Measurements from ENCODE around the gene SEM1.

The SEM1 gene

GRCh38 chr7:96695581-96695980 is 14.1 kb downstream of the SEM1 start:
- Histone ChIP-seq H3K9me3 (ENCODE audit: low read length) (no peaks in the 10 kb centered on the region), H3K27me3 (ENCODE audit: insufficient read depth, low read length) (no peaks in the 10 kb centered on the region), H3K4me3 (ENCODE audit: low read length) (no peak overlapping the region), H3K36me3 (ENCODE audit: insufficient read depth, low read length) (peaks cover 20% of the 10 kb centered on the region), H3K4me1 (ENCODE audit: insufficient read depth, low read length) (no peaks in the 10 kb centered on the region), H2AFZ (ENCODE audit: low read depth, low read length) (no peak overlapping the region)

- H2AFZ ChIP-seq (ENCODE audit: low read depth, low read length) = no peak overlapping the region
- H3K4me1 ChIP-seq (ENCODE audit: insufficient read depth, low read length) = no peaks in the 10 kb centered on the region
- H3K4me3 ChIP-seq (ENCODE audit: low read length) = no peak overlapping the region
- no peaks in the 10 kb centered on the region for H3K9me3 ChIP-seq (ENCODE audit: low read length)
- H3K27me3 ChIP-seq (ENCODE audit: insufficient read depth, low read length) = no peaks in the 10 kb centered on the region
- H3K36me3 ChIP-seq (ENCODE audit: insufficient read depth, low read length) = peaks cover 24% of the 10 kb centered on the region
Measured at GRCh38 chr7:96694082-96694481, 15.6 kb downstream of the SEM1 start.

- H3K4me1 ChIP-seq (ENCODE audit: insufficient read depth, low read length) = no peaks in the 10 kb centered on the region
- H3K36me3 ChIP-seq (ENCODE audit: insufficient read depth, low read length) = peaks cover 29% of the 10 kb centered on the region
- no peak overlapping the region for H2AFZ ChIP-seq (ENCODE audit: low read depth, low read length)
- H3K4me3 ChIP-seq (ENCODE audit: low read length) = no peak overlapping the region
- no peaks in the 10 kb centered on the region for H3K27me3 ChIP-seq (ENCODE audit: insufficient read depth, low read length)
- no peaks in the 10 kb centered on the region for H3K9me3 ChIP-seq (ENCODE audit: low read length)
Measured at GRCh38 chr7:96691702-96692101, 17.9 kb downstream of the SEM1 start.

GRCh38 chr7:96689414-96689813 is 20.2 kb downstream of the SEM1 start:
- Histone ChIP-seq H3K36me3 (ENCODE audit: insufficient read depth, low read length) (peaks cover 27% of the 10 kb centered on the region), H3K9me3 (ENCODE audit: low read length) (no peaks in the 10 kb centered on the region), H3K4me1 (ENCODE audit: insufficient read depth, low read length) (no peaks in the 10 kb centered on the region), H3K4me3 (ENCODE audit: low read length) (no peak overlapping the region), H2AFZ (ENCODE audit: low read depth, low read length) (no peak overlapping the region), H3K27me3 (ENCODE audit: insufficient read depth, low read length) (no peaks in the 10 kb centered on the region)

GRCh38 chr7:96686305-96686704 is 23.3 kb downstream of the SEM1 start:
- Histone ChIP-seq H3K9me3 (ENCODE audit: low read length) (peaks cover 6% of the 10 kb centered on the region), H3K4me3 (ENCODE audit: low read length) (no peak overlapping the region), H3K27me3 (ENCODE audit: insufficient read depth, low read length) (no peaks in the 10 kb centered on the region), H3K36me3 (ENCODE audit: insufficient read depth, low read length) (peaks cover 12% of the 10 kb centered on the region), H3K4me1 (ENCODE audit: insufficient read depth, low read length) (no peaks in the 10 kb centered on the region), H2AFZ (ENCODE audit: low read depth, low read length) (no peak overlapping the region)

GRCh38 chr7:96685755-96686154 is 23.9 kb downstream of the SEM1 start:
- peaks cover 6% of the 10 kb centered on the region for H3K9me3 ChIP-seq (ENCODE audit: low read length)
- no peak overlapping the region for H2AFZ ChIP-seq (ENCODE audit: low read depth, low read length)
- H3K36me3 ChIP-seq (ENCODE audit: insufficient read depth, low read length) = peaks cover 8% of the 10 kb centered on the region
- no peaks in the 10 kb centered on the region for H3K27me3 ChIP-seq (ENCODE audit: insufficient read depth, low read length)
- H3K4me1 ChIP-seq (ENCODE audit: insufficient read depth, low read length) = no peaks in the 10 kb centered on the region
- H3K4me3 ChIP-seq (ENCODE audit: low read length) = no peak overlapping the region

- Histone ChIP-seq H3K4me1 (ENCODE audit: insufficient read depth, low read length) (no peaks in the 10 kb centered on the region), H3K27me3 (ENCODE audit: insufficient read depth, low read length) (no peaks in the 10 kb centered on the region), H3K4me3 (ENCODE audit: low read length) (no peak overlapping the region), H3K9me3 (ENCODE audit: low read length) (peaks cover 6% of the 10 kb centered on the region), H3K36me3 (ENCODE audit: insufficient read depth, low read length) (peaks cover 8% of the 10 kb centered on the region), H2AFZ (ENCODE audit: low read depth, low read length) (no peak overlapping the region)
Measured at GRCh38 chr7:96685353-96685752, 24.3 kb downstream of the SEM1 start.

- peaks cover 6% of the 10 kb centered on the region for H3K9me3 ChIP-seq (ENCODE audit: low read length)
- no peak overlapping the region for H2AFZ ChIP-seq (ENCODE audit: low read depth, low read length)
- no peaks in the 10 kb centered on the region for H3K36me3 ChIP-seq (ENCODE audit: insufficient read depth, low read length)
- H3K4me3 ChIP-seq (ENCODE audit: low read length) = no peak overlapping the region
- H3K27me3 ChIP-seq (ENCODE audit: insufficient read depth, low read length) = no peaks in the 10 kb centered on the region
- no peaks in the 10 kb centered on the region for H3K4me1 ChIP-seq (ENCODE audit: insufficient read depth, low read length)
Measured at GRCh38 chr7:96679886-96680285, 29.8 kb downstream of the SEM1 start.

- Histone ChIP-seq H3K9me3 (ENCODE audit: low read length) (no peaks in the 10 kb centered on the region), H3K4me3 (ENCODE audit: low read length) (no peak overlapping the region), H3K36me3 (ENCODE audit: insufficient read depth, low read length) (no peaks in the 10 kb centered on the region), H2AFZ (ENCODE audit: low read depth, low read length) (no peak overlapping the region), H3K4me1 (ENCODE audit: insufficient read depth, low read length) (no peaks in the 10 kb centered on the region), H3K27me3 (ENCODE audit: insufficient read depth, low read length) (no peaks in the 10 kb centered on the region)
Measured at GRCh38 chr7:96676919-96677318, 32.7 kb downstream of the SEM1 start.

GRCh38 chr7:96675548-96675947 is 34.1 kb downstream of the SEM1 start:
- Histone ChIP-seq H3K27me3 (ENCODE audit: insufficient read depth, low read length) (no peaks in the 10 kb centered on the region), H3K36me3 (ENCODE audit: insufficient read depth, low read length) (no peaks in the 10 kb centered on the region), H2AFZ (ENCODE audit: low read depth, low read length) (no peak overlapping the region), H3K9me3 (ENCODE audit: low read length) (no peaks in the 10 kb centered on the region), H3K4me1 (ENCODE audit: insufficient read depth, low read length) (no peaks in the 10 kb centered on the region), H3K4me3 (ENCODE audit: low read length) (no peak overlapping the region)

GRCh38 chr7:96674565-96674964 is 35.1 kb downstream of the SEM1 start:
- H3K4me1 ChIP-seq (ENCODE audit: insufficient read depth, low read length) = no peaks in the 10 kb centered on the region
- H3K4me3 ChIP-seq (ENCODE audit: low read length) = no peak overlapping the region
- no peaks in the 10 kb centered on the region for H3K27me3 ChIP-seq (ENCODE audit: insufficient read depth, low read length)
- H2AFZ ChIP-seq (ENCODE audit: low read depth, low read length) = no peak overlapping the region
- H3K36me3 ChIP-seq (ENCODE audit: insufficient read depth, low read length) = no peaks in the 10 kb centered on the region
- H3K9me3 ChIP-seq (ENCODE audit: low read length) = no peaks in the 10 kb centered on the region

- H3K9me3 ChIP-seq (ENCODE audit: low read length) = no peaks in the 10 kb centered on the region
- H3K27me3 ChIP-seq (ENCODE audit: insufficient read depth, low read length) = no peaks in the 10 kb centered on the region
- no peak overlapping the region for H3K4me3 ChIP-seq (ENCODE audit: low read length)
- no peak overlapping the region for H2AFZ ChIP-seq (ENCODE audit: low read depth, low read length)
- H3K36me3 ChIP-seq (ENCODE audit: insufficient read depth, low read length) = no peaks in the 10 kb centered on the region
- H3K4me1 ChIP-seq (ENCODE audit: insufficient read depth, low read length) = no peaks in the 10 kb centered on the region
Measured at GRCh38 chr7:96671854-96672253, 37.8 kb downstream of the SEM1 start.

GRCh38 chr7:96670338-96671289 is 39.0 kb downstream of the SEM1 start:
- no peaks in the 10 kb centered on the region for H3K4me1 ChIP-seq (ENCODE audit: insufficient read depth, low read length)
- no peaks in the 10 kb centered on the region for H3K9me3 ChIP-seq (ENCODE audit: low read length)
- H3K4me3 ChIP-seq (ENCODE audit: low read length) = no peak overlapping the region
- H2AFZ ChIP-seq (ENCODE audit: low read depth, low read length) = no peak overlapping the region
- H3K36me3 ChIP-seq (ENCODE audit: insufficient read depth, low read length) = no peaks in the 10 kb centered on the region
- no peaks in the 10 kb centered on the region for H3K27me3 ChIP-seq (ENCODE audit: insufficient read depth, low read length)

GRCh38 chr7:96669812-96670211 is 39.8 kb downstream of the SEM1 start:
- H3K27me3 ChIP-seq (ENCODE audit: insufficient read depth, low read length) = no peaks in the 10 kb centered on the region

More at GRCh38 chr7:96669812-96670211, 39.8 kb downstream of the SEM1 start:
- Histone ChIP-seq H3K36me3 (ENCODE audit: insufficient read depth, low read length) (no peaks in the 10 kb centered on the region), H3K4me1 (ENCODE audit: insufficient read depth, low read length) (no peaks in the 10 kb centered on the region), H2AFZ (ENCODE audit: low read depth, low read length) (no peak overlapping the region), H3K9me3 (ENCODE audit: low read length) (no peaks in the 10 kb centered on the region), H3K4me3 (ENCODE audit: low read length) (no peak overlapping the region)
